Measurements from ENCODE around the gene PRCC.

PRCC gene

GRCh38 chr1:156816561-156817328 is 49.4 kb downstream of the PRCC start, which contains the start of gene SH2D2A:
SH2D2A (minus strand) TSS chr1:156816848; CDS start chr1:156816708, 140 bp downstream.
- DNase-seq, result no peak

- no peak for DNase-seq
Observed at GRCh38 chr1:156821801-156822200, 54.5 kb downstream of the PRCC start.

- no peak for DNase-seq
Observed at GRCh38 chr1:156822680-156823079, 55.3 kb downstream of the PRCC start.

- DNase-seq, result no peak
Observed at GRCh38 chr1:156823210-156823790, 56.0 kb downstream of the PRCC start.

- no peak for DNase-seq
Observed at GRCh38 chr1:156826630-156827029, 59.3 kb downstream of the PRCC start.

GRCh38 chr1:156828400-156829124 is 61.2 kb downstream of the PRCC start:
- no peak for DNase-seq

GRCh38 chr1:156832434-156832833 is 65.1 kb downstream of the PRCC start:
- DNase-seq, result no peak

- no peak for DNase-seq
Observed at GRCh38 chr1:156833603-156834002, 66.3 kb downstream of the PRCC start.

- no peak for DNase-seq
Observed at GRCh38 chr1:156834322-156834721, 67.0 kb downstream of the PRCC start.

- no peak for DNase-seq
Observed at GRCh38 chr1:156836041-156836654, 68.8 kb downstream of the PRCC start.

- no peak for DNase-seq
Observed at GRCh38 chr1:156836892-156837291, 69.6 kb downstream of the PRCC start.

GRCh38 chr1:156838972-156839371 is 71.6 kb downstream of the PRCC start:
- peak; percentile 4 for DNase-seq

GRCh38 chr1:156839426-156840109 is 72.2 kb downstream of the PRCC start:
- DNase-seq, result peak; percentile 9

GRCh38 chr1:156840186-156840897 is 73.0 kb downstream of the PRCC start:
- DNase-seq, result no peak

- DNase-seq, result no peak
Observed at GRCh38 chr1:156840898-156841279, 73.6 kb downstream of the PRCC start.

GRCh38 chr1:156841295-156841855 is 74.0 kb downstream of the PRCC start:
- DNase-seq, result no peak

- no peak for DNase-seq
Observed at GRCh38 chr1:156842618-156843300, 75.4 kb downstream of the PRCC start.

- DNase-seq, result no peak
Observed at GRCh38 chr1:156844102-156844501, 76.8 kb downstream of the PRCC start.

GRCh38 chr1:156844638-156845037 is 77.3 kb downstream of the PRCC start:
- DNase-seq, result no peak

GRCh38 chr1:156845055-156845952 is 78.0 kb downstream of the PRCC start:
- no peak for DNase-seq
